K562 (cell line): ENCODE results near the gene TRIM65. TPM values are rescaled to one million over a fixed set of nuclear protein-coding genes. Genes with fewer than 3 reads are reported as not detected.
A peak's percentile ranks its signal among the peaks of the same experiment; 100 is the strongest.

Experiments used
- CCNT2 ChIP-seq: IDR thresholded peaks from 2 replicates; pipeline ENCODE4 v1.6.1; 2011; ENCODE audit warnings: borderline replicate concordance, low read depth, mild to moderate bottlenecking, moderate library complexity, mixed read lengths, low read length; ENCODE audit not compliant: insufficient read length; ENCODE audit errors: extremely low read depth
- KDM2B ChIP-seq: fragments of 250-450 bp; sonication (Bioruptor Pico); IDR thresholded peaks from 2 replicates; pipeline ENCODE4 v1.8.0; 2021; ENCODE audit warnings: mild to moderate bottlenecking, moderate library complexity
- LEF1 ChIP-seq: fragments of 450-650 bp; IDR thresholded peaks from 2 replicates; pipeline ENCODE4 v1.6.1; 2016; ENCODE audit warnings: mild to moderate bottlenecking
- NCOA2 ChIP-seq, 2 experiments: fragments of 450-650 bp; IDR thresholded peaks; 2 replicates each; pipeline ENCODE4 v1.6.1; 2018; ENCODE audit warnings: mild to moderate bottlenecking in 2 of 2, moderate library complexity in 1 of 2; ENCODE audit not compliant: partially characterized antibody in 2 of 2
- NRF1 ChIP-seq, 2 experiments: fragments of 450-650 bp; IDR thresholded peaks in 1 of 2; conservative IDR thresholded peaks in 1 of 2; 2 replicates each; pipeline ENCODE4 v1.6.1; 2014; ENCODE audit warnings: mild to moderate bottlenecking in 2 of 2
- SMAD1 ChIP-seq: fragments of 150-350 bp; IDR thresholded peaks from 2 replicates; pipeline ENCODE4 v1.6.1; 2014; ENCODE audit warnings: low read length, low read depth; ENCODE audit not compliant: partially characterized antibody
- TRIM24 ChIP-seq, 2 experiments: fragments of 450-650 bp; IDR thresholded peaks; 2 replicates each; pipeline ENCODE4 v1.6.1; 2016
- USF1 ChIP-seq: sonication (generic); formaldehyde crosslinking; IDR thresholded peaks from 2 replicates; pipeline ENCODE4 v1.9.0; 2022; ENCODE audit warnings: mild to moderate bottlenecking, missing genetic modification reagents
- USF2 ChIP-seq: sonication (generic); formaldehyde crosslinking; IDR thresholded peaks from 2 replicates; pipeline ENCODE4 v1.5.0; 2020; ENCODE audit warnings: missing genetic modification reagents
- ZNF12 ChIP-seq: sonication (generic); formaldehyde crosslinking; IDR thresholded peaks from 2 replicates; pipeline ENCODE4 v1.4.0; 2020; ENCODE audit warnings: mild to moderate bottlenecking, missing genetic modification reagents
- ZNF696 ChIP-seq: fragments of 250-450 bp; sonication (Bioruptor Pico); conservative IDR thresholded peaks from 2 replicates; pipeline ENCODE4 v1.4.0; 2020; ENCODE audit warnings: mild to moderate bottlenecking, moderate library complexity
- polyA plus RNA-seq, 8 experiments: library from polyadenylated mRNA; depleted of rRNA in 4 of 8; stranded (reverse) in 5 of 8; unstranded in 3 of 8; fragments of >200 nt; fragmentation: Nextera tagmentation in 2 of 8; fragmentation: Illumina TruSeq in 1 of 8; extraction: Ambion mirVana in 2 of 8; extraction: Trizol in 1 of 8; gene quantifications; 2 replicates each; pipeline versions ENCODE4 v1.2.1 to v1.2.3, GENCODE V29; 2011 to 2014; ENCODE audit warnings: inconsistent platforms in 1 of 8, missing spikeins in 1 of 8
- total RNA-seq, 7 experiments: library from RNA; depleted of rRNA in 6 of 7; stranded (reverse); fragments of >200 nt in 6 of 7; fragmentation: Illumina TruSeq in 2 of 7; extraction: Trizol in 2 of 7; gene quantifications; 2 replicates each; pipeline versions ENCODE4 v1.2.1 to v1.2.3, GENCODE V29; 2011 to 2021; ENCODE audit warnings: low replicate concordance in 1 of 7
- TF ChIP-seq, protein P1 (sequence below), 2 experiments: fragments of 450-650 bp in 1 of 2; sonication (generic) in 1 of 2; formaldehyde crosslinking in 1 of 2; IDR thresholded peaks in 1 of 2; conservative IDR thresholded peaks in 1 of 2; 2 replicates each; pipeline versions ENCODE4 v1.6.1 to v1.8.1; 2016 to 2023; ENCODE audit warnings: mild to moderate bottlenecking in 2 of 2, moderate library complexity in 2 of 2, inconsistent platforms in 1 of 2, missing genetic modification reagents in 1 of 2
- TF ChIP-seq, protein P2 (sequence below), 3 experiments: IDR thresholded peaks in 2 of 3; conservative IDR thresholded peaks in 1 of 3; 2 replicates each; pipeline ENCODE4 v1.5.1; 2011 to 2012; ENCODE audit warnings: low read length in 3 of 3, mild to moderate bottlenecking in 3 of 3, control low read depth in 2 of 3, improper control_type of control experiment in 1 of 3, inconsistent platforms in 1 of 3, low read depth in 1 of 3, mixed read lengths in 1 of 3, moderate library complexity in 1 of 3; ENCODE audit not compliant: insufficient read depth in 2 of 3

TRIM65 gene
- total and polyA plus RNA-seq, 9 of the 15 experiments (the other 6 are each of a cell fraction or from before 2014, with no cell fraction given): 2.8 to 45.7 (median 22.9) TPM

GRCh38 chr17:75889454-75889853 lies 7.3 kb downstream of the TRIM65 start (continued):
- TF ChIP-seq NRF1 (conservative IDR thresholded peaks at IDR 0.05 in 1 of 2, IDR thresholded peaks at IDR 0.05 in 1 of 2) (no peak), USF2 (CRISPR knock-in tag) (peak; percentile 65), ZNF12 (CRISPR knock-in tag) (no peak), KDM2B (no peak), SMAD1 (no peak), TRIM24 (IDR thresholded peaks at IDR 0.05) (no peak), NCOA2 (IDR thresholded peaks at IDR 0.05; ENCODE audit: partially characterized antibody in 2 of 2) (no peak), LEF1 (no peak), CCNT2 (no peak), USF1 (CRISPR knock-in tag) (peak; percentile 79), ZNF696 (no peak)
- TF ChIP-seq, protein P1, sequence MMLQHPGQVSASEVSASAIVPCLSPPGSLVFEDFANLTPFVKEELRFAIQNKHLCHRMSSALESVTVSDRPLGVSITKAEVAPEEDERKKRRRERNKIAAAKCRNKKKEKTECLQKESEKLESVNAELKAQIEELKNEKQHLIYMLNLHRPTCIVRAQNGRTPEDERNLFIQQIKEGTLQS (IDR thresholded peaks at IDR 0.05): no peak
- TF ChIP-seq, protein P1 (CRISPR knock-in tag; conservative IDR thresholded peaks at IDR 0.05): no peak
- TF ChIP-seq, protein P2, sequence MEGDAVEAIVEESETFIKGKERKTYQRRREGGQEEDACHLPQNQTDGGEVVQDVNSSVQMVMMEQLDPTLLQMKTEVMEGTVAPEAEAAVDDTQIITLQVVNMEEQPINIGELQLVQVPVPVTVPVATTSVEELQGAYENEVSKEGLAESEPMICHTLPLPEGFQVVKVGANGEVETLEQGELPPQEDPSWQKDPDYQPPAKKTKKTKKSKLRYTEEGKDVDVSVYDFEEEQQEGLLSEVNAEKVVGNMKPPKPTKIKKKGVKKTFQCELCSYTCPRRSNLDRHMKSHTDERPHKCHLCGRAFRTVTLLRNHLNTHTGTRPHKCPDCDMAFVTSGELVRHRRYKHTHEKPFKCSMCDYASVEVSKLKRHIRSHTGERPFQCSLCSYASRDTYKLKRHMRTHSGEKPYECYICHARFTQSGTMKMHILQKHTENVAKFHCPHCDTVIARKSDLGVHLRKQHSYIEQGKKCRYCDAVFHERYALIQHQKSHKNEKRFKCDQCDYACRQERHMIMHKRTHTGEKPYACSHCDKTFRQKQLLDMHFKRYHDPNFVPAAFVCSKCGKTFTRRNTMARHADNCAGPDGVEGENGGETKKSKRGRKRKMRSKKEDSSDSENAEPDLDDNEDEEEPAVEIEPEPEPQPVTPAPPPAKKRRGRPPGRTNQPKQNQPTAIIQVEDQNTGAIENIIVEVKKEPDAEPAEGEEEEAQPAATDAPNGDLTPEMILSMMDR (IDR thresholded peaks at IDR 0.05 in 2 of 3, conservative IDR thresholded peaks at IDR 0.05 in 1 of 3; ENCODE audit: insufficient read depth in 2 of 3, low read depth in 1 of 3, low read length in 3 of 3): peak in 2 of 3 experiments; percentile 32; a peak in 3 of 6 replicates
- TF ChIP-seq, all 486 proteins: peak for 7
